Kidney epithelial cell (primary cell): Measurements from ENCODE around the gene SH3GL1. TPM values are rescaled to one million over a fixed set of nuclear protein-coding genes. Genes with fewer than 3 reads are reported as not detected.

Experiments used
- DNase-seq: peaks from one replicate; pipeline ENCODE4 v3.0.0-alpha.2; 2010; ENCODE audit warnings: low read depth
- H3K27me3 ChIP-seq: 2 replicates; pipeline ENCODE4 v1.6.0; 2011; ENCODE audit warnings: low read length; ENCODE audit not compliant: control insufficient read depth, insufficient read depth
- H3K36me3 ChIP-seq: 2 replicates; pipeline ENCODE4 v1.5.1; 2011; ENCODE audit warnings: low read length; ENCODE audit not compliant: control insufficient read depth, insufficient read depth
- H3K4me3 ChIP-seq: 2 replicates; pipeline ENCODE4 v1.5.1; 2011; ENCODE audit warnings: low read depth, mild to moderate bottlenecking, control low read depth, low read length
- CTCF ChIP-seq: IDR thresholded peaks from 2 replicates; pipeline ENCODE4 v1.5.1; 2011; ENCODE audit warnings: mild to moderate bottlenecking, moderate library complexity, low read length, control low read depth, inconsistent platforms; ENCODE audit not compliant: insufficient read depth, poor library complexity, severe bottlenecking
- total RNA-seq: library from RNA; depleted of rRNA; stranded (reverse); fragments of >200 nt; gene quantifications from 2 replicates; pipeline ENCODE4 v1.2.3, GENCODE V29; 2015

Gene SH3GL1
- total RNA-seq, 1 donor from 2014 or later: 60.9 TPM

GRCh38 chr19:4368128-4368820, 32.1 kb downstream of the SH3GL1 start:
- Histone ChIP-seq H3K4me3 (no peak overlapping the region), H3K36me3 (peaks cover 3% of the 10 kb centered on the region), H3K27me3 (no peaks in the 10 kb centered on the region)
- TF ChIP-seq CTCF: no peak
- no peak for DNase-seq

- H3K4me3 ChIP-seq: no peak overlapping the region
- H3K27me3 ChIP-seq: no peaks in the 10 kb centered on the region
- peaks cover 3% of the 10 kb centered on the region for H3K36me3 ChIP-seq
- no peak for TF ChIP-seq CTCF
- DNase-seq: no peak
Measured at GRCh38 chr19:4367781-4368127, 32.6 kb downstream of the SH3GL1 start.

GRCh38 chr19:4367336-4367723, 33.0 kb downstream of the SH3GL1 start:
- no peak for TF ChIP-seq CTCF
- DNase-seq: no peak
- no peak overlapping the region for H3K4me3 ChIP-seq
- H3K27me3 ChIP-seq: no peaks in the 10 kb centered on the region
- peaks cover 3% of the 10 kb centered on the region for H3K36me3 ChIP-seq

GRCh38 chr19:4366666-4367335, 33.5 kb downstream of the SH3GL1 start:
- Histone ChIP-seq H3K36me3 (peaks cover 5% of the 10 kb centered on the region), H3K27me3 (no peaks in the 10 kb centered on the region), H3K4me3 (no peak overlapping the region)
- DNase-seq: no peak
- TF ChIP-seq CTCF: no peak

- DNase-seq: no peak
- no peaks in the 10 kb centered on the region for H3K27me3 ChIP-seq
- no peak for TF ChIP-seq CTCF
- no peak overlapping the region for H3K4me3 ChIP-seq
- peaks cover 5% of the 10 kb centered on the region for H3K36me3 ChIP-seq
Measured at GRCh38 chr19:4365791-4366665, 34.3 kb downstream of the SH3GL1 start.
